ENCODE measurements around the gene TNFSF13.
A peak's percentile ranks its signal among the peaks of the same experiment; 100 is the strongest.

TNFSF13 gene

DNA sequence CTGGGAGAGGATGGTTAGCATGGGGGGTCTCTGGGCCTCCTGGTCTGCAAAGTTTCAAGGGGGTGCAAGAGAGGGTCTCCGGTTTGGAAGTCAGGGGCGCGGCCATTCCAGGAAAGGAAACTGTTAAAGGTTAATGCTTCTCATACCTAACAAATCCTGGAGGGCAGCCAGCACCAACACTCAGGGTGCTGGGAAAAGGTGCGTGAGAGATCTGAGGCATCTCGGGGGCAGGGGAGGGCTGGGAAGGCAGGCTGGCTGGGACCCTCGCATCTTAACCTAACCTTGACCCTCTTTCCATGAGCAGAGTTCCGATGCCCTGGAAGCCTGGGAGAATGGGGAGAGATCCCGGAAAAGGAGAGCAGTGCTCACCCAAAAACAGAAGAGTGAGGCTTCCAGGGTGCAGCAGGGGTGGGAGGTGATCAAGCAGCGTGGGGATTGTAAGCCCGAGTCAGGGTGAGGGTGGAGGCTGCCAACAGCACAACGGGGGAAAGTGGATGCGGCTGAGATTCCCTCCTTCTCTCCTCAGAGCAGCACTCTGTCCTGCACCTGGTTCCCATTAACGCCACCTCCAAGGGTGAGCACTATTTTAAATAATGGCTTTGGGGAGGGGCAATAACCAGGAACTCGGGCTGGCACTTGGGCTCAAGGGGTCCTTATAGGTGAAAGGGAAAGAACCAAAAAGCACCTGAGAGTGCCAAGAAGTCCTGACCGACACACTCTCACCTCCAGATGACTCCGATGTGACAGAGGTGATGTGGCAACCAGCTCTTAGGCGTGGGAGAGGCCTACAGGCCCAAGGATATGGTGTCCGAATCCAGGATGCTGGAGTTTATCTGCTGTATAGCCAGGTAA, 996 bp downstream of the TNFSF13 start:
- H2BK120ac ChIP-seq (ENCODE audit: low read depth, low read length), result no peak overlapping the region
- H3K27me3 ChIP-seq (ENCODE audit: insufficient read depth, low read length, poor library complexity), result no peaks in the 10 kb centered on the region
- H3K79me1 ChIP-seq (ENCODE audit: low read length), result peaks cover 14% of the 10 kb centered on the region
- peak overlapping the region; percentile 20 for H3K9ac ChIP-seq (ENCODE audit: low read length)
- no peak overlapping the region for H3K4me2 ChIP-seq (ENCODE audit: low read length)
- H2AK5ac ChIP-seq (ENCODE audit: low read length), result no peak overlapping the region
- DNase-seq, result no peak
- H3K4ac ChIP-seq (ENCODE audit: low read depth, low read length), result no peak overlapping the region
- H3K4me3 ChIP-seq (ENCODE audit: low read length), result no peak overlapping the region
- H3K18ac ChIP-seq (ENCODE audit: low read length), result no peak overlapping the region
- H3K4me1 ChIP-seq (ENCODE audit: control insufficient read depth, low read depth, low read length), result peaks cover 7% of the 10 kb centered on the region
- H3K36me3 ChIP-seq (ENCODE audit: control insufficient read depth, insufficient read depth, low read length), result peaks cover 3% of the 10 kb centered on the region
- H4K5ac ChIP-seq (ENCODE audit: low read length), result no peak overlapping the region
- peaks cover 20% of the 10 kb centered on the region for H3K79me2 ChIP-seq (ENCODE audit: control insufficient read depth, insufficient read depth, low read length)
- H3K27ac ChIP-seq (ENCODE audit: low read depth, low read length), result no peak overlapping the region
- peak overlapping the region; percentile 19 for H3K56ac ChIP-seq (ENCODE audit: low read length)
- H2BK15ac ChIP-seq (replicated peaks; ENCODE audit: low read depth), result no peak overlapping the region
- WGBS (ENCODE audit: extremely low coverage, insufficient coverage, low lambda C conversion rate), result no CpG with 5 or more reads among the region's 18 CpGs
- H4K8ac ChIP-seq (ENCODE audit: low read depth, low read length), result no peak overlapping the region
- H3K23ac ChIP-seq (ENCODE audit: low read length), result no peak overlapping the region
- no peak overlapping the region for H2BK5ac ChIP-seq (ENCODE audit: low read length)

DNA sequence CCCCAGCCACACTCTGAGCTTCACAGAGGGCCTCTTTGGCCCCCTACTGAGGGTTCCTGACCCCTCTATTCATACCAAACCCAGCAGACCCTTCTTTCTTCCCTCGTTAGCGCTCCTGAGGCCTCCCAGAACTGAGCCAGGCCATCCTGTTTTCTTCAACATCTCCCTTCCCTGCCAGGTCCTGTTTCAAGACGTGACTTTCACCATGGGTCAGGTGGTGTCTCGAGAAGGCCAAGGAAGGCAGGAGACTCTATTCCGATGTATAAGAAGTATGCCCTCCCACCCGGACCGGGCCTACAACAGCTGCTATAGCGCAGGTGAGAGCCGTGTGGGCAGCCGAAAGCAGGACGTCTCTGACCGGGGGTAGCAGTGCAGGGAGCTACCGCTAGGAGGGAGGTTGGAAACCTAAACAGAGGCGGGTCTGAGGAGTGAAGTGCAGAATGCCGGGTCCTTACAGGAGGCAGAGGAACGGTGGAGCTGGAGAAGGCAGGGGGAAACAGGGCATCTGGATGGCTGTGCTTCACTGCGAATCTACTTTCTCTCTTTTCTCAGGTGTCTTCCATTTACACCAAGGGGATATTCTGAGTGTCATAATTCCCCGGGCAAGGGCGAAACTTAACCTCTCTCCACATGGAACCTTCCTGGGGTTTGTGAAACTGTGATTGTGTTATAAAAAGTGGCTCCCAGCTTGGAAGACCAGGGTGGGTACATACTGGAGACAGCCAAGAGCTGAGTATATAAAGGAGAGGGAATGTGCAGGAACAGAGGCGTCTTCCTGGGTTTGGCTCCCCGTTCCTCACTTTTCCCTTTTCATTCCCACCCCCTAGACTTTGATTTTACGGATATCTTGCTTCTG, 1.9 kb downstream of the TNFSF13 start:
- WGBS (ENCODE audit: extremely low coverage, insufficient coverage, low lambda C conversion rate), result no CpG with 5 or more reads among the region's 22 CpGs
- H3K4me1 ChIP-seq (ENCODE audit: control insufficient read depth, low read depth, low read length), result peaks cover 7% of the 10 kb centered on the region
- no peak overlapping the region for H3K23ac ChIP-seq (ENCODE audit: low read length)
- no peaks in the 10 kb centered on the region for H3K27me3 ChIP-seq (ENCODE audit: insufficient read depth, low read length, poor library complexity)
- no peak overlapping the region for H2BK15ac ChIP-seq (replicated peaks; ENCODE audit: low read depth)
- peak overlapping the region; percentile 81 for H3K4me2 ChIP-seq (ENCODE audit: low read length)
- H3K9ac ChIP-seq (ENCODE audit: low read length), result peak overlapping the region; percentile 75
- peaks cover 10% of the 10 kb centered on the region for H3K36me3 ChIP-seq (ENCODE audit: control insufficient read depth, insufficient read depth, low read length)
- H3K79me2 ChIP-seq (ENCODE audit: control insufficient read depth, insufficient read depth, low read length), result peaks cover 27% of the 10 kb centered on the region
- no peak overlapping the region for H4K5ac ChIP-seq (ENCODE audit: low read length)
- H2BK5ac ChIP-seq (ENCODE audit: low read length), result peak overlapping the region; percentile 27
- H3K4me3 ChIP-seq (ENCODE audit: low read length), result no peak overlapping the region
- no peak overlapping the region for H4K8ac ChIP-seq (ENCODE audit: low read depth, low read length)
- peaks cover 21% of the 10 kb centered on the region for H3K79me1 ChIP-seq (ENCODE audit: low read length)
- H3K27ac ChIP-seq (ENCODE audit: low read depth, low read length), result peak overlapping the region; percentile 29
- H3K18ac ChIP-seq (ENCODE audit: low read length), result peak overlapping the region; percentile 62
- H2AK5ac ChIP-seq (ENCODE audit: low read length), result no peak overlapping the region
- H2BK120ac ChIP-seq (ENCODE audit: low read depth, low read length), result no peak overlapping the region
- peak overlapping the region; percentile 85 for H3K56ac ChIP-seq (ENCODE audit: low read length)
- peak; percentile 91 for DNase-seq
- no peak overlapping the region for H3K4ac ChIP-seq (ENCODE audit: low read depth, low read length)

GRCh38 chr17:7561028-7561575, 2.6 kb downstream of the TNFSF13 start:
- Histone ChIP-seq H3K36me3 (ENCODE audit: control insufficient read depth, insufficient read depth, low read length) (peaks cover 15% of the 10 kb centered on the region), H3K56ac (ENCODE audit: low read length) (peak overlapping the region; percentile 96), H2BK120ac (ENCODE audit: low read depth, low read length) (no peak overlapping the region), H3K23ac (ENCODE audit: low read length) (no peak overlapping the region), H3K27ac (ENCODE audit: low read depth, low read length) (peak overlapping the region; percentile 81), H3K4me3 (ENCODE audit: low read length) (peak overlapping the region; percentile 63), H3K4me2 (ENCODE audit: low read length) (peak overlapping the region; percentile 100), H3K4ac (ENCODE audit: low read depth, low read length) (peak overlapping the region; percentile 86), H3K4me1 (ENCODE audit: control insufficient read depth, low read depth, low read length) (peaks cover 7% of the 10 kb centered on the region), H3K27me3 (ENCODE audit: insufficient read depth, low read length, poor library complexity) (no peaks in the 10 kb centered on the region), H3K79me2 (ENCODE audit: control insufficient read depth, insufficient read depth, low read length) (peaks cover 30% of the 10 kb centered on the region), H3K18ac (ENCODE audit: low read length) (no peak overlapping the region), H4K8ac (ENCODE audit: low read depth, low read length) (no peak overlapping the region), H3K79me1 (ENCODE audit: low read length) (peaks cover 23% of the 10 kb centered on the region), H3K9ac (ENCODE audit: low read length) (peak overlapping the region; percentile 94), H2AK5ac (ENCODE audit: low read length) (no peak overlapping the region), H4K5ac (ENCODE audit: low read length) (no peak overlapping the region), H2BK15ac (replicated peaks; ENCODE audit: low read depth) (no peak overlapping the region), H2BK5ac (ENCODE audit: low read length) (no peak overlapping the region)
- DNase-seq, result peak; percentile 91
- no CpG with 5 or more reads among the region's 32 CpGs for WGBS (ENCODE audit: extremely low coverage, insufficient coverage, low lambda C conversion rate)

DNA sequence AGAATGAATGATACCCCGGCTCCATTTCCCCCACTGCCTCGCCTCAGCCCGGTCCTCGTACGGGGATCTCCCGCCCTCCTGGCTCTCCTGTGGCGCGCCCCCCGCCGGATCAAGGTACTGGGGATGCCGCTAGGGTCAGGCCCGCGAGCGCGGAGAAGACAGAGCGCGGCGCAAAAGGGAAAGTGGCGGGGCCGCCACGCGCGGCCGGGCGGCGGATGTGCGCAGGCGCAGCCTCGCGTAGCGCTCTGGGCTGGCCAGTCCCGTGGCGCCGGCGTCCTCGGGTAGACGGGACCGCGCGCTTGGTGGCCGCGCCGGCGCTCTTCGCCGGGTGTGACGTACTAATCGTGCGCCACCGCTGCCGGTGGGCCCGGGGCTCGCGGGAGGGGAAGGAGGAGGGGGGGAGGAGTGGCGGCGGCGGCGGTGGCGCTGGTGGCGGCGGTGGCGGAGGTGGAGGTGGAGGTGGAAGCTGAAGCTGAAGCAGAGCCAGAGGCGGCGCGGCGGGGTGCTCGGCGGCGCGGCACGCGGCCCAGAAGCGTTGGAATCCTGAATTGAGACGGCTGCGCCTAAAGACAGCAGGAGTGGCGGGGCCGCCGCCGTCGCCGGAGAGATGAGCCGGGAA, 3.1 kb downstream of the TNFSF13 start, which contains the start of gene SENP3:
Gene SENP3 (plus strand): TSS at position 331 of the 619 bp plus-strand sequence. CDS start 1,158 bp downstream, outside the sequence.
- Histone ChIP-seq H3K36me3 (ENCODE audit: control insufficient read depth, insufficient read depth, low read length) (peaks cover 15% of the 10 kb centered on the region), H2BK5ac (ENCODE audit: low read length) (peak within 1 kb of the TSS; percentile 27), H3K9ac (ENCODE audit: low read length) (peak within 1 kb of the TSS; percentile 94), H3K4me2 (ENCODE audit: low read length) (peak within 1 kb of the TSS; percentile 100), H2AK5ac (ENCODE audit: low read length) (peak within 1 kb of the TSS; percentile 90), H4K8ac (ENCODE audit: low read depth, low read length) (peak within 1 kb of the TSS; percentile 16), H3K27me3 (ENCODE audit: insufficient read depth, low read length, poor library complexity) (no peaks in the 10 kb centered on the region), H2BK15ac (replicated peaks; ENCODE audit: low read depth) (no peak within 1 kb of the TSS), H3K23ac (ENCODE audit: low read length) (peak within 1 kb of the TSS; percentile 80), H3K4me3 (ENCODE audit: low read length) (peak within 1 kb of the TSS; percentile 87), H3K18ac (ENCODE audit: low read length) (peak within 1 kb of the TSS; percentile 89), H3K56ac (ENCODE audit: low read length) (peak within 1 kb of the TSS; percentile 96), H3K79me2 (ENCODE audit: control insufficient read depth, insufficient read depth, low read length) (peaks cover 30% of the 10 kb centered on the region), H3K79me1 (ENCODE audit: low read length) (peaks cover 23% of the 10 kb centered on the region), H4K5ac (ENCODE audit: low read length) (no peak within 1 kb of the TSS), H2BK120ac (ENCODE audit: low read depth, low read length) (no peak within 1 kb of the TSS), H3K27ac (ENCODE audit: low read depth, low read length) (peak within 1 kb of the TSS; percentile 81), H3K4ac (ENCODE audit: low read depth, low read length) (peak within 1 kb of the TSS; percentile 99), H3K4me1 (ENCODE audit: control insufficient read depth, low read depth, low read length) (peaks cover 7% of the 10 kb centered on the region)
- peak; percentile 91 for DNase-seq
- WGBS (ENCODE audit: extremely low coverage, insufficient coverage, low lambda C conversion rate), result no CpG with 5 or more reads among the region's 82 CpGs

DNA sequence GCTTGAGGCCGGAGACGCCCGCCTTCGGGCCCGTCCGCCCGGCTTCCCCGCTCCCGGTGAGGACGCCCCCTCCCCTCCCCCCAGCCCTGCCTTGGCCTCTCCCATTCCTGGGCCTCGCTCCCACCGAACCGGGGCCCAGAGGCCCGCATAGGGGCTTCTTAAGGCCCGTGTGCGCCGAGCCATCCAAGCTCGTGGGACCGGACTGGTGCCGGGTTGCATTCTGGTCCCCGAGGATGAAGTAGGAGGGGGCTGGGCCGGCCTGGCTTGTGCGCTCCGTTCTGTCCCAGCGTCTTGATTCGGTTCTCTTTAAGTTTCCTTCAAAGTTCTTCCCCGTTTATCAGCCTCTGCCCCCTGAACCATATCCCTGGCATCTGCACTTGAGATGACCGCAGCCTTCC, 3.7 kb downstream of the TNFSF13 start:
- Histone ChIP-seq H3K4ac (ENCODE audit: low read depth, low read length) (peak overlapping the region; percentile 99), H3K9ac (ENCODE audit: low read length) (peak overlapping the region; percentile 91), H3K23ac (ENCODE audit: low read length) (peak overlapping the region; percentile 80), H3K4me3 (ENCODE audit: low read length) (peak overlapping the region; percentile 87), H3K79me2 (ENCODE audit: control insufficient read depth, insufficient read depth, low read length) (peaks cover 30% of the 10 kb centered on the region), H3K4me1 (ENCODE audit: control insufficient read depth, low read depth, low read length) (peaks cover 7% of the 10 kb centered on the region), H2BK5ac (ENCODE audit: low read length) (no peak overlapping the region), H3K18ac (ENCODE audit: low read length) (peak overlapping the region; percentile 71), H2AK5ac (ENCODE audit: low read length) (peak overlapping the region; percentile 90), H3K27me3 (ENCODE audit: insufficient read depth, low read length, poor library complexity) (no peaks in the 10 kb centered on the region), H3K79me1 (ENCODE audit: low read length) (peaks cover 24% of the 10 kb centered on the region), H4K5ac (ENCODE audit: low read length) (no peak overlapping the region), H3K27ac (ENCODE audit: low read depth, low read length) (peak overlapping the region; percentile 8), H3K56ac (ENCODE audit: low read length) (peak overlapping the region; percentile 96), H2BK120ac (ENCODE audit: low read depth, low read length) (no peak overlapping the region), H2BK15ac (replicated peaks; ENCODE audit: low read depth) (no peak overlapping the region), H4K8ac (ENCODE audit: low read depth, low read length) (peak overlapping the region; percentile 16), H3K36me3 (ENCODE audit: control insufficient read depth, insufficient read depth, low read length) (peaks cover 16% of the 10 kb centered on the region), H3K4me2 (ENCODE audit: low read length) (peak overlapping the region; percentile 99)
- no peak for DNase-seq
- no CpG with 5 or more reads among the region's 28 CpGs for WGBS (ENCODE audit: extremely low coverage, insufficient coverage, low lambda C conversion rate)
